NCI-H1417 treated with DMSO at 0.1 percent for 48 hours (cell line): ENCODE results near the gene IRGQ.

Source experiments
- DNase-seq: peaks from one replicate; lab custom pipeline; 2025; lab: John Stamatoyannopoulos, UW

Gene IRGQ

GRCh38 chr19:43540381-43540780 is 55.6 kb downstream of the IRGQ start:
- no peak for DNase-seq

- no peak for DNase-seq
Observed at GRCh38 chr19:43538922-43539321, 57.0 kb downstream of the IRGQ start.

DNA sequence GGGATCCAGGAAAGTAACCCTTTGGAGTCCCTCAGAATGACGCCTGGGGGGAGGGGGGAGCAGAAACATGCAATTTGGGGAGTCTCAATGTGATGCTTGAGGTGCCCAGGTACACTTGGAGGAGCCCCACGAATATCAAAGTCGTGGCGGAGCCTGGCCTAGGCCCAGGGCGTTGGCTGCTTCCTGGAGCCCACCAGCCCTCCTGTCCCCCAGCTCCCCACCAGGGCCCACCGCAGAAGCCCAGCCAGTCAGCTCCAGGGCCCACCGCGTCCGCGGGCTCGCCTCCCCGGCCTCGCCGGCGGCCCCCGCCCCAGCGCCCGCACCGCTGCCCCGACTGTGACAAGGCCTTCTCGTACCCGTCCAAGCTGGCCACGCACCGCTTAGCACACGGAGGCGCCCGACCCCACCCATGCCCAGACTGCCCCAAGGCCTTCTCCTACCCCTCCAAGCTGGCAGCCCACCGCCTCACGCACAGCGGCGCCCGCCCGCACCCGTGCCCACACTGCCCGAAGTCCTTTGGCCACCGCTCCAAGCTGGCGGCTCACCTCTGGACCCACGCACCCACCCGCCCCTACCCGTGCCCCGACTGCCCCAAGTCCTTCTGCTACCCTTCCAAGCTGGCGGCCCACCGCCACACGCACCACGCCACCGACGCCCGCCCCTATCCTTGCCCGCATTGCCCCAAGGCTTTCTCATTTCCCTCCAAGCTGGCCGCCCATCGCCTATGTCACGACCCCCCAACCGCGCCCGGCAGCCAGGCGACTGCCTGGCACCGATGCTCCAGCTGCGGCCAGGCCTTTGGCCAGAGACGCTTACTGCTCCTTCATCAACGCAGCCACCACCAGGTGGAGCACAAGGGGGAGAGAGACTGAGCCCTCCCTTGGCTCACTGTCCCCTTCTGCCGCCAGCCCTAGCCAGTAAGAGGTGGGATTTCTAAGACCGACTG is 60.8 kb downstream of the IRGQ start:
- no peak for DNase-seq
